B cell (primary cell): ENCODE measurements around the gene SPRR2E.
"Not testable (repeated sequence)": the region's sequence is repeated elsewhere in the genome, so short reads cannot be mapped to it uniquely, and the experiment has no call there.

Source experiments
- CTCF ChIP-seq: fragments of 200-600 bp; IDR thresholded peaks from one replicate; pipeline ENCODE4 v1.8.0; 2022; ENCODE audit warnings: antibody characterized with exemption, mild to moderate bottlenecking
- EZH2 ChIP-seq: IDR thresholded peaks from 2 replicates; pipeline ENCODE4 v1.6.1; 2012; ENCODE audit warnings: borderline replicate concordance, low read depth, mild to moderate bottlenecking, moderate library complexity, low read length; ENCODE audit not compliant: insufficient read depth, poor library complexity, severe bottlenecking

GRCh38 chr1:153115264-153115663 is 20.9 kb upstream of the SPRR2E start:
- not testable (repeated sequence) for TF ChIP-seq CTCF, EZH2
